Pancreas (tissue), 10 donors: ENCODE results near the gene ACVR1C. TPM values are rescaled to one million over a fixed set of nuclear protein-coding genes. Genes with fewer than 3 reads are reported as not detected.

Source experiments
- ATAC-seq, 4 donors: fragments of 200-7000 bp; cut with Tn5 transposase; one replicate each; pipeline versions ENCODE4 v1.8.0 to v1.9.1; 2020; ENCODE audit warnings: mild to moderate bottlenecking in 4 of 4, moderate library complexity in 4 of 4
- DNase-seq, 6 donors: peaks; one replicate each; pipeline ENCODE4 v3.0.0-alpha.2; 2020
- FAIRE-seq: peaks from 2 replicates; lab custom pipeline; 2012; peaks lifted over from hg19 to GRCh38; lab: Jason Lieb, UNC
- H3K27ac ChIP-seq, 4 donors: fragments of 200-600 bp; sonication (generic); 1 replicate in 3 of 4; 2 replicates in 1 of 4; pipeline versions ENCODE4 v1.5.0 to v1.8.0; 2020
- H3K27me3 ChIP-seq, 4 donors: fragments of 200-600 bp; one replicate each; pipeline ENCODE4 v1.8.0; 2021
- H3K36me3 ChIP-seq, 3 donors: fragments of 200-600 bp; sonication (generic) in 1 of 3; one replicate each; pipeline versions ENCODE4 v1.5.0 to v1.8.0; 2020 to 2021
- H3K4me1 ChIP-seq, 3 donors: fragments of 200-600 bp; one replicate each; pipeline ENCODE4 v1.8.0; 2021
- H3K4me3 ChIP-seq, 4 donors: fragments of 200-600 bp; sonication (generic) in 2 of 4; one replicate each; pipeline versions ENCODE4 v1.5.0 to v1.8.0; 2020 to 2021
- H3K9me3 ChIP-seq, 4 donors: fragments of 200-600 bp; one replicate each; pipeline ENCODE4 v1.8.0; 2021
- WGBS, 2 donors: extraction: QIAGEN DNeasy Blood & Tissue Kit; methylation state at CpG; one replicate each; pipeline ENCODE4 v1.1.7; 2013; 5-methylcytosine and 5-hydroxymethylcytosine counted together
- intact Hi-C, 3 donors: fragments of 100-400 bp; cut with DNase I; formaldehyde crosslinking; loops; one replicate each; pipeline versions ENCODE4 v1.11.1 to v1.14.2; 2022
- polyA plus RNA-seq, 2 donors: library from polyadenylated mRNA; stranded (reverse); fragments of 200-250 nt; gene quantifications; one replicate each; pipeline ENCODE4 v1.2.3, GENCODE V29; 2013
- total RNA-seq, 6 donors: library from RNA; stranded (reverse); fragmentation: NEBNext Ultra II Directional in 4 of 6; extraction: Animal tissue kit (Norgen Biotek cat#: 25700) in 4 of 6; gene quantifications; one replicate each; pipeline versions ENCODE4 v1.2.1 to v1.2.4, GENCODE V29; 2021 to 2023
- TF ChIP-seq, protein P1 (sequence below), 4 donors: fragments of 200-600 bp; sonication (generic) in 3 of 4; IDR thresholded peaks; one replicate each; pipeline versions ENCODE4 v1.5.0 to v1.8.0; 2021; ENCODE audit warnings: antibody characterized with exemption in 4 of 4
- donor health status: healthy with polysubstance abuse.
- donor health status: DM: no; HTN: no; CAD: no; lungs with moderate emphysema.
- donor health status: DM: no; HTN: no; CAD: no.
- donor health status: control.
- donor health status: control.
- donor health status: Bipolar disorder and iron deficiency.
- donor health status: DM: yes; HTN: yes; CAD: no.
- donor health status: DM: no; HTN: no; CAD: no.
- donor health status: DM: no; HTN: no; CAD: no.
- donor health status: DM: yes; HTN: yes; CAD: no.

ACVR1C gene
- total and polyA plus RNA-seq, 8 donors: 0.46 to 2.7 (median 1.5) TPM

DNA sequence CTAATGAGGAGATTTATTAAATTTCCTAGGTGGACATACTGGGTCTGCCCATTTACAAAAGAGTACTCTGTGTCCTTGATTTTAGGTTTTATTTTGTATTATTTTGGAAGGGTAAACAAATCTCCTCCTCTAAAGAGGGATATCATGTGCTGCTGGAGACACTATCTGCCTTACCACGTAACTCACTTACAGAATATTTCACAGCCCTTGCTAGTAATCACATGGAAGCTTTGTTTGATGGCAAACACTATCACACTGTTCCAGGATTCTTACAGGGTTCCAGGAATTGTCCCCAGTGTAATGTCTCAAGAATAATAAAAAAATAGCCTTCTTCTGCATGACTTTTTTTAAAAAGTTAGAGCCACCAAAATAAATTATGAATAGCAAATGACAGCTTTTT lies 29.2 kb upstream of the ACVR1C start:
- TF ChIP-seq, protein P1, sequence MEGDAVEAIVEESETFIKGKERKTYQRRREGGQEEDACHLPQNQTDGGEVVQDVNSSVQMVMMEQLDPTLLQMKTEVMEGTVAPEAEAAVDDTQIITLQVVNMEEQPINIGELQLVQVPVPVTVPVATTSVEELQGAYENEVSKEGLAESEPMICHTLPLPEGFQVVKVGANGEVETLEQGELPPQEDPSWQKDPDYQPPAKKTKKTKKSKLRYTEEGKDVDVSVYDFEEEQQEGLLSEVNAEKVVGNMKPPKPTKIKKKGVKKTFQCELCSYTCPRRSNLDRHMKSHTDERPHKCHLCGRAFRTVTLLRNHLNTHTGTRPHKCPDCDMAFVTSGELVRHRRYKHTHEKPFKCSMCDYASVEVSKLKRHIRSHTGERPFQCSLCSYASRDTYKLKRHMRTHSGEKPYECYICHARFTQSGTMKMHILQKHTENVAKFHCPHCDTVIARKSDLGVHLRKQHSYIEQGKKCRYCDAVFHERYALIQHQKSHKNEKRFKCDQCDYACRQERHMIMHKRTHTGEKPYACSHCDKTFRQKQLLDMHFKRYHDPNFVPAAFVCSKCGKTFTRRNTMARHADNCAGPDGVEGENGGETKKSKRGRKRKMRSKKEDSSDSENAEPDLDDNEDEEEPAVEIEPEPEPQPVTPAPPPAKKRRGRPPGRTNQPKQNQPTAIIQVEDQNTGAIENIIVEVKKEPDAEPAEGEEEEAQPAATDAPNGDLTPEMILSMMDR (IDR thresholded peaks at IDR 0.05): no peak
- Histone ChIP-seq H3K27me3 (no peaks in the 10 kb centered on the region), H3K4me3 (no peak overlapping the region), H3K9me3 (no peaks in the 10 kb centered on the region), H3K27ac (no peak overlapping the region), H3K4me1 (no peaks in the 10 kb centered on the region), H3K36me3 (no peaks in the 10 kb centered on the region)
- 77 to 87% methylated on average over 1 of the region's 1 CpG for WGBS, 2 donors
- intact Hi-C loops: no loop called here
- ATAC-seq: no peak
- no peak for DNase-seq
- no peak for FAIRE-seq

DNA sequence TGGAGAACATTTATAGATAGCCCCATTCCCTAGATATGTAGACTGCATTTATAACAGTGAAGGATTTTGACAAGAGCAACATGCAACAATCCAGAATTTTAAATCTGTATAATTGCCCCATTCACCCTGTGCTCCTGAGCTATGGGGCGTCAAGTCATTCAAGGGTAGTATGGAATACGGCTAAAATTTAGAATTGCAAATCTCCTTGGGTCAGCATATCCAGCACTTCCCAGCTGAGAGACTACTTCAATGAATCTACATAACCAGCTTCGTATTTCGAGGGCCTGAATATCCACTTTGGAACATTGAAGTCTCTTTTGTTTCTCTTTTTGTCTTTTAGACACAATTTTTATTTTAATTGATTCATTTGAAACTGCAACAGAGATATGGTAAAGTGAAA lies 28.4 kb upstream of the ACVR1C start:
- H3K4me1 ChIP-seq: no peaks in the 10 kb centered on the region
- intact Hi-C loops: no loop called here
- H3K9me3 ChIP-seq: no peaks in the 10 kb centered on the region
- no peaks in the 10 kb centered on the region for H3K36me3 ChIP-seq
- DNase-seq (no peak), ATAC-seq (no peak), FAIRE-seq (no peak)
- H3K27ac ChIP-seq: no peak overlapping the region
- H3K4me3 ChIP-seq: no peak overlapping the region
- H3K27me3 ChIP-seq: no peaks in the 10 kb centered on the region
- WGBS, 2 donors: 81 to 89% methylated on average over 4 of the region's 4 CpGs
- TF ChIP-seq, protein P1 (IDR thresholded peaks at IDR 0.05): no peak

DNA sequence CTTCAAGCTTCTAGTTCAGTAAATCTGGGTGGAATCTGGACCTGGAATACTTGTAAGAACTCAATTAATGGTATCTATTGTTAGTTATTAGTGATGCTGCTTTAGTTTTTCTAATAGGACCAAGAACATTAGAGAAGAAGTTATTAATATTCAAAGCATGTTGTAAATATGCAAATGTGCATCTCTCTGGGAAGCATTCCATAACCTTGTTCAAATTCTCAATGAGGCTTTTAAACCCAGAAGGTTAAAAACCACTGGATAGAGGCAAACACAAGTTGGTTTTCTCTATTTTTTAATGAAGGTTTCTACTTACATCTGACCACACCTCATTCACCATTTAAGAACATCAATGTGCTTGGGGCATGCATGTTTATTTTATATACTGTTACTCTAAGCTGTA lies 16.1 kb upstream of the ACVR1C start:
- Histone ChIP-seq H3K4me3 (no peak overlapping the region), H3K27me3 (no peaks in the 10 kb centered on the region), H3K4me1 (no peaks in the 10 kb centered on the region), H3K36me3 (no peaks in the 10 kb centered on the region), H3K27ac (no peak overlapping the region), H3K9me3 (no peaks in the 10 kb centered on the region)
- TF ChIP-seq, protein P1 (IDR thresholded peaks at IDR 0.05): no peak
- FAIRE-seq: no peak
- DNase-seq: no peak
- intact Hi-C loops: no loop called here
- no peak for ATAC-seq

DNA sequence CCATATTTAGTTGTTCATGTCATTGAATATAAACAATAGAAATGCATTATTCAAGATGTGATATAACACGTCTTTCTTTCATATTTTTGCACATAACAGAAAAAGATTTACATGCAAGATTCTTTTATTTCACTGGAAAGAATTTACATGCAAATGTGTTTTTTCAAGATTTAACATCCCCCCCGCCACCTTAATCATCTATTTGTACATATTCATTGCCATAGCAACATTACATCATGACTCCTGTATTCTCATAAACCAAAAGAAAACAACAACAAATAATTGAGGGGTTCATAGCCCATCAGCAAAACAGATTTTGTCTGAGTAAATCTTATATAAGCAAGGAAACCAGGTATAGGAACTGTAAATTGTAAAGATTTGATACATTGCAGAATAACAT lies 3.2 kb upstream of the ACVR1C start:
- intact Hi-C loops: no loop called here

More for the DNA sequence above, 3.2 kb upstream of the ACVR1C start:
- Histone ChIP-seq H3K27me3 (no peaks in the 10 kb centered on the region), H3K4me1 (no peaks in the 10 kb centered on the region), H3K27ac (no peak overlapping the region), H3K36me3 (no peaks in the 10 kb centered on the region), H3K9me3 (no peaks in the 10 kb centered on the region), H3K4me3 (no peak overlapping the region)
- FAIRE-seq (no peak), DNase-seq (no peak), ATAC-seq (no peak)
- WGBS, 2 donors: 72 to 73% methylated on average over 2 of the region's 2 CpGs
- TF ChIP-seq, protein P1 (IDR thresholded peaks at IDR 0.05): no peak
